AG09319 (cell line): ENCODE results near the gene TCP11L2.
"Not testable (repeated sequence)": the region's sequence is repeated elsewhere in the genome, so short reads cannot be mapped to it uniquely, and the experiment has no call there.

Experiments
- DNase-seq: peaks from one replicate; pipeline ENCODE4 v3.0.0-alpha.2; 2010; ENCODE audit warnings: low read depth; ENCODE audit errors: extremely low read depth
- CTCF ChIP-seq: IDR thresholded peaks from 2 replicates; pipeline ENCODE4 v1.5.1; 2011; ENCODE audit warnings: low read depth, mild to moderate bottlenecking, inconsistent platforms, low read length, moderate library complexity

The TCP11L2 gene

GRCh38 chr12:106284358-106285105 lies 18.0 kb upstream of the TCP11L2 start:
- TF ChIP-seq CTCF = no peak
- DNase-seq = no peak

GRCh38 chr12:106285982-106286381 lies 16.6 kb upstream of the TCP11L2 start:
- no peak for DNase-seq
- no peak for TF ChIP-seq CTCF

- DNase-seq = not testable (repeated sequence)
These were observed 15.9 kb upstream of the TCP11L2 start for GRCh38 chr12:106286576-106287162.

- no peak for TF ChIP-seq CTCF
- DNase-seq = no peak
These were observed 15.2 kb upstream of the TCP11L2 start for GRCh38 chr12:106287364-106287763.

- DNase-seq = no peak
- TF ChIP-seq CTCF = no peak
These were observed 14.4 kb upstream of the TCP11L2 start for GRCh38 chr12:106288101-106288493.

DNA sequence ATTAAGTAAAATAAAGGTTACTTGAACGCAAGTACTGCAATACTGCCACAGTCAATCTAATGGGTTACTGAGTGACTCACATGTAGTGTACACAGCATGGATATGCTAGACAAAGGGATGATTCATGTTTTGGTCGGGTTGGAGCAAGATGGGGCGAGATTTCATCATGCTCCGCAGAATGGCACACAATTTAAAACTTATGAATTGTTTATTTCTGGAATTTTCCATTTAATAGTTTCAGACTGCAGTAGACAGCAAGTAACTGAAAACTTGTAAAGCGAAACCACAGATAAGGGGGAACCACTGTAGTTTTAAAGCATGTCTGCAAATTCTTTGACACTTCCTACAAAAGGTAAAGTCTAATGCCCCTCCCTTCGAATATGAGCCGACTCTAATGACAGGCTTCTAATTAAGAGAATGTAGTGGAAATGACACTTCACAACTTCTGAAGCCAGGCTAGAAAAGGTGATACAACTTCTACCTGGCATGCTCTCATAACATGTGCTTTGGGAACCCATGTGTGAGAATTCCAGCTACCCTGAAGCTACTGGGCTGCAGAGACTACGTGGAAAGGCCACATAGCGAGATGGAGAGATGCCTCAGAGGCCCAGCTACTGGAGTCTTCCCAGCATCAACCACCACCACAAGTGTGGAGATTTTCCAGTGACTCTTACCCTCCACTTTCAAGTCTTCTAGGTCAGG lies 13.9 kb upstream of the TCP11L2 start:
- TF ChIP-seq CTCF = no peak
- DNase-seq = peak; percentile 82

GRCh38 chr12:106289196-106289681 lies 13.3 kb upstream of the TCP11L2 start:
- no peak for DNase-seq

More at GRCh38 chr12:106289196-106289681, 13.3 kb upstream of the TCP11L2 start:
- TF ChIP-seq CTCF = no peak
